Measurements from ENCODE around the gene CREB3L2.
A peak's percentile ranks its signal among the peaks of the same experiment; 100 is the strongest.

- TF ChIP-seq TAF7 (optimal IDR thresholded peaks at IDR 0.05; ENCODE audit: borderline replicate concordance, low read depth, low read length) (no peak), JUN (IDR thresholded peaks at IDR 0.05; ENCODE audit: low read depth, low read length) (peak; percentile 47; the same call in 1 of the 2 replicates), CTCF (IDR thresholded peaks at IDR 0.05; ENCODE audit: control extremely low read depth in 1 of 3, insufficient read depth in 1 of 3, low read depth in 1 of 3, low read length in 3 of 3) (peak; percentile 68 to 80 (median 74)), FOSL1 (IDR thresholded peaks at IDR 0.05; ENCODE audit: insufficient read depth, low read depth, low read length) (no peak), KDM4A (IDR thresholded peaks at IDR 0.05; ENCODE audit: low read depth, low read length, severe bottlenecking) (no peak), CHD2 (IDR thresholded peaks at IDR 0.05; ENCODE audit: low read length) (peak; percentile 86), POLR2A (IDR thresholded peaks at IDR 0.05; ENCODE audit: control extremely low read depth in 1 of 2, low read depth in 2 of 2, low read length in 2 of 2) (no peak)
Measured at GRCh38 chr7:138002096-138002827, 376 bp upstream of the CREB3L2 start.
